Activated B cell treated with CpG ODN at 0.5 μM for 24 hours (primary cell): ENCODE results near the gene WWOX. TPM values are rescaled to one million over a fixed set of nuclear protein-coding genes. Genes with fewer than 3 reads are reported as not detected.

ENCODE experiments used
- ATAC-seq: fragments of 200-7000 bp; cut with Tn5 transposase; one replicate; pipeline ENCODE4 v1.10.0; 2021; ENCODE audit warnings: low read depth, mild to moderate bottlenecking, moderate library complexity
- CTCF ChIA-PET: fragments of 350-600 bp; sonication (Branson Sonifier 250); formaldehyde crosslinking; loops from one replicate; lab custom pipeline; 2021; ENCODE audit warnings: antibody characterized with exemption; lab: Charles Lee
- POLR2A ChIA-PET: fragments of 350-600 bp; sonication (Branson Sonifier 250); formaldehyde crosslinking; loops from one replicate; lab custom pipeline; 2021; ENCODE audit warnings: antibody characterized with exemption; lab: Charles Lee
- DNase-seq: peaks from one replicate; pipeline ENCODE4 v3.0.0; 2022
- H3K27ac Mint-ChIP-seq: one replicate; pipeline ENCODE4 v1.8.0; 2020; ENCODE audit warnings: mixed read lengths
- H3K27me3 Mint-ChIP-seq: one replicate; pipeline ENCODE4 v1.8.0; 2021; ENCODE audit warnings: mixed read lengths
- H3K36me3 Mint-ChIP-seq: one replicate; pipeline ENCODE4 v1.8.0; 2021; ENCODE audit warnings: low read depth, mixed read lengths
- H3K4me1 Mint-ChIP-seq: one replicate; pipeline ENCODE4 v1.8.0; 2021; ENCODE audit warnings: mixed read lengths
- H3K4me3 Mint-ChIP-seq: one replicate; pipeline ENCODE4 v1.8.0; 2020; ENCODE audit warnings: mild to moderate bottlenecking, mixed read lengths
- H3K9me3 Mint-ChIP-seq: one replicate; pipeline ENCODE4 v1.8.0; 2020; ENCODE audit warnings: mixed read lengths
- intact Hi-C: fragments of 100-400 bp; cut with micrococcal nuclease; formaldehyde crosslinking; loops from one replicate; pipeline ENCODE4 v1.15.1; 2024
- total RNA-seq: library from RNA; stranded (reverse); gene quantifications from 2 replicates; pipeline ENCODE4 v1.2.3, GENCODE V29; 2022
- TF ChIP-seq, protein P1 (sequence below): fragments of 200-600 bp; IDR thresholded peaks from one replicate; pipeline ENCODE4 v1.8.0; 2022; ENCODE audit warnings: antibody characterized with exemption, mild to moderate bottlenecking

WWOX gene
- total RNA-seq, 1 donor from 2014 or later: 22.6 TPM

DNA sequence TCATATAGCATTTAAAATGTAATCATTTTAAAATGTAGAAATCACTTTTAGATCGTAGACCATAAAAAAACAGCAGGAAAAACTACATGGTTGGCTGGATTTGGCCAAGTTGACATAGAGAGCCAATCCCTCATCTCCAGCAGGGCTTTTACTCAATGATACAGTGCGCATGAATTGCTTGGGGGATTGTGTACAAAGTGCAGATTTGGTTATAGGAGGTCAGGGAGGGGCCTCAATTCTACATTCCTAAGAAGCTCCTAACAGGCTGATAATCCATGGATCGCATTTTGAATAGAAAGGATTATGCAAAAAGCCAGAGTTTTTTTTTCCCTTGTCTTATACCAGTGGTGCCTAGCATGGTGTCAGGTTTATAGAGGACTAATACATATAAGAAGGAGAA, 1056.0 kb downstream of the WWOX start:
- intact Hi-C loops: no loop called here
- no peak for DNase-seq
- Mint-ChIP-seq H3K4me3 (no peak overlapping the region), H3K36me3 (no peaks in the 10 kb centered on the region), H3K27ac (no peak overlapping the region), H3K4me1 (no peaks in the 10 kb centered on the region), H3K9me3 (no peaks in the 10 kb centered on the region), H3K27me3 (peaks cover 3% of the 10 kb centered on the region)
- ChIA-PET CTCF (no interaction called here), POLR2A (no interaction called here)
- TF ChIP-seq, protein P1, sequence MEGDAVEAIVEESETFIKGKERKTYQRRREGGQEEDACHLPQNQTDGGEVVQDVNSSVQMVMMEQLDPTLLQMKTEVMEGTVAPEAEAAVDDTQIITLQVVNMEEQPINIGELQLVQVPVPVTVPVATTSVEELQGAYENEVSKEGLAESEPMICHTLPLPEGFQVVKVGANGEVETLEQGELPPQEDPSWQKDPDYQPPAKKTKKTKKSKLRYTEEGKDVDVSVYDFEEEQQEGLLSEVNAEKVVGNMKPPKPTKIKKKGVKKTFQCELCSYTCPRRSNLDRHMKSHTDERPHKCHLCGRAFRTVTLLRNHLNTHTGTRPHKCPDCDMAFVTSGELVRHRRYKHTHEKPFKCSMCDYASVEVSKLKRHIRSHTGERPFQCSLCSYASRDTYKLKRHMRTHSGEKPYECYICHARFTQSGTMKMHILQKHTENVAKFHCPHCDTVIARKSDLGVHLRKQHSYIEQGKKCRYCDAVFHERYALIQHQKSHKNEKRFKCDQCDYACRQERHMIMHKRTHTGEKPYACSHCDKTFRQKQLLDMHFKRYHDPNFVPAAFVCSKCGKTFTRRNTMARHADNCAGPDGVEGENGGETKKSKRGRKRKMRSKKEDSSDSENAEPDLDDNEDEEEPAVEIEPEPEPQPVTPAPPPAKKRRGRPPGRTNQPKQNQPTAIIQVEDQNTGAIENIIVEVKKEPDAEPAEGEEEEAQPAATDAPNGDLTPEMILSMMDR: no peak
- ATAC-seq: no peak

DNA sequence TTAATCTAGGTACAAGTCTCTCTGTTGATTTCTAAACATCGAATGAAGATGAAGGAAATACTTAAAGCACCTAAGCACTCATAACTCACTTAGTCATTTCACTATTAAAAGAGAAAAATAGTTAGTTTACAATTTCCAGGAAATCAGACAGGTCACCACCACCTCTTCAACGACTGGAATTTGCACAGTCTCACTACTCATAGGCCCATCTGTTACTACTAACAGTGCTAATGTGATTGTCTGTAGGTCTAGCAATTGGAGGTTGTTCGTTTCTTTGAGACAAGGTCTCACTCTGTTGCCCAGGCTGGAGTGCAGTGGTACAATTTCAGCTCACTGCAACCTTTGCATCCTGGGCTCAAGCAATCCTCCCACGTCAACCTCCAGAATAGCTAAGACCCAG, 1056.5 kb downstream of the WWOX start:
- POLR2A ChIA-PET: no interaction called here
- Mint-ChIP-seq H3K36me3 (no peaks in the 10 kb centered on the region), H3K27me3 (peaks cover 3% of the 10 kb centered on the region), H3K9me3 (no peaks in the 10 kb centered on the region), H3K27ac (no peak overlapping the region), H3K4me3 (no peak overlapping the region), H3K4me1 (no peaks in the 10 kb centered on the region)
- intact Hi-C loops: no loop called here
- ATAC-seq: no peak
- no peak for DNase-seq
- TF ChIP-seq, protein P1: no peak
- CTCF ChIA-PET: no interaction called here

DNA sequence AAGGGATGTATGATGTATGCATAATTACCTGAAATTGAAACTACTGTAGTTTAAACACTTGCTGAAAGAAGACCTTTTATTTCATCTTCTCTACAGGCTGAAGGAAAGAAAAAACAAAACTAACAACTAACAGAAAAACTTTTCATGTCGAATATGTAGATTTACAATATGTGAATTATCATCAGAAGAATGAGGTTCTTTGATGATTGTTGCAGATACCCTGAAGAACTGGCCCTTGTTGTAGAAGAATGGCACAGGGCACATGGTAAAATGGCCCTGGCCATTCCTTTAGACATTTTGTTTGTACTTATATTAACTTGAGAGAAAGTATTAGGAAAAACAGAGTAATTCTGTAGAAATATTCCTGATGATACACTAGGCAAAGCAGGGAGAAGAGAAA, 1057.3 kb downstream of the WWOX start:
- CTCF ChIA-PET: no interaction called here
- H3K4me1 Mint-ChIP-seq: no peaks in the 10 kb centered on the region
- POLR2A ChIA-PET: no interaction called here
- H3K36me3 Mint-ChIP-seq: no peaks in the 10 kb centered on the region
- H3K9me3 Mint-ChIP-seq: no peaks in the 10 kb centered on the region
- intact Hi-C loops: no loop called here
- no peak for DNase-seq
- no peak for ATAC-seq
- no peak overlapping the region for H3K4me3 Mint-ChIP-seq
- TF ChIP-seq, protein P1: no peak
- H3K27me3 Mint-ChIP-seq: peaks cover 3% of the 10 kb centered on the region
- H3K27ac Mint-ChIP-seq: no peak overlapping the region

DNA sequence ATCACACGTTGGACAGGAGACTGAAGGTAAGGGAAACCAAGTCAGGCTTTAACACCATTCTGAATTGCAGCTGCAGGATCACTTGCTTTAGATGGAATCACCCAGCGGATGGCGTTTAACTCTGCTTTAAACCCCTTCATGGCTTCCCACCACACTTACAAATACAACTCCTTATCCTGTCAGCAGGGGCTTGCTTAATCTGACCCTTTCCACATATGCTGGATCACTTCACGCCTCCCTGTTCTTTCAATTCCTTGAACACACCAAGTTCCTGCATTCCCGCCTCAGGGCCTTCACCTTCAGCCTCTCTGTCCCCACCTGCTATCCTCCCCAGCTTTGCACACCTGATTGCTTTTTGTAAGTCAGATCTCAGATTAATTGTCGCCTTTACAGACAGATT, 1058.9 kb downstream of the WWOX start:
- DNase-seq: no peak
- TF ChIP-seq, protein P1: no peak
- no peak overlapping the region for H3K4me3 Mint-ChIP-seq
- ChIA-PET CTCF (no interaction called here), POLR2A (no interaction called here)
- peaks cover 7% of the 10 kb centered on the region for H3K4me1 Mint-ChIP-seq
- no peak overlapping the region for H3K27ac Mint-ChIP-seq
- no peak for ATAC-seq
- peaks cover under 1% of the 10 kb centered on the region for H3K27me3 Mint-ChIP-seq
- H3K36me3 Mint-ChIP-seq: no peaks in the 10 kb centered on the region
- intact Hi-C loops: no loop called here
- no peaks in the 10 kb centered on the region for H3K9me3 Mint-ChIP-seq

DNA sequence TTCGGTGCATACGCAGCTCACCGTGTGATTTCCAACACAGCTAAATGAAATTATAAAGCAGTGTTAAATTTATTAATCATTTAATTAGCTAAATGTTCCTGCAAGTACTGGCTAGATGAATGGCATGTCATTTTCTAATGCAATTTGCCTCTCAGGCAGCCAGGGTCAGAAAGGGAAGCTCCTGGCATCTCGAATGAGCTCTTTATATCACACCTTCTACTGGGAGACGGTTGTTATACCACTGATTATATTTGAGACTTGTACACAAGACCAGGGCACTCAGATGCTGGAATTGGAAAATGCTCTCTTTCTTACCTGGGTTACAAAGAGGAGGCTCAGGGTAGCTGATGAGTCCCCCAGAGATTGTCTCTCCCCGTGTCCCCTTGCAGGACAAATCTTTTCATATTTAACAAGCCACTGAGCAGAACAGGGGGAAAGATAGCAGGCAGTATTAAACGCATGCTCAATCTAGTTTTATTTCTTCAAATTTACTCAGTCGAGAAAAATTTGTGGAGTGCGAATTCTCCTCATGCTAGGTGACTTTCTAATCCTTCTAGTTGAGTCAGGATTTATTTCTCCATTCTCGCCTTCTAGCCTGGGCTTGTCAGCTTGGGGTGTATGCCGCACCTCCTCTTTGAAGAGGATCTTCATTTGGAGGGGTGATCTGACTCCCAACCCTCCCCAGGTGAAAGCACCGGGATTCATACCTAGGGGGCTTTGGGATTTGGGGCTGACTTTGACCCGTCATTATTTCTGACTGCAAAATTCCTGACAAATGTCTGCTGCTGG, 1060.0 kb downstream of the WWOX start:
- no peak overlapping the region for H3K27ac Mint-ChIP-seq
- POLR2A ChIA-PET: no interaction called here
- H3K4me1 Mint-ChIP-seq: peaks cover 14% of the 10 kb centered on the region
- H3K36me3 Mint-ChIP-seq: no peaks in the 10 kb centered on the region
- no peaks in the 10 kb centered on the region for H3K9me3 Mint-ChIP-seq
- no peak overlapping the region for H3K4me3 Mint-ChIP-seq
- no peaks in the 10 kb centered on the region for H3K27me3 Mint-ChIP-seq
- intact Hi-C loops: no loop called here
- TF ChIP-seq, protein P1: no peak
- ATAC-seq (no peak), DNase-seq (no peak)
- CTCF ChIA-PET: no interaction called here
